ENCODE results near the gene ETV5.

The ETV5 gene

GRCh38 chr3:186090901-186091300 lies 18.0 kb downstream of the ETV5 start:
- no peak for FAIRE-seq
- DNase-seq (ENCODE audit: insufficient read length, low spot score) = no peak
- TF ChIP-seq POU2F2 (IDR thresholded peaks at IDR 0.05; ENCODE audit: low read depth, low read length) (no peak), POLR2AphosphoS5 (IDR thresholded peaks at IDR 0.05; ENCODE audit: low read depth, low read length) (no peak), TAF1 (IDR thresholded peaks at IDR 0.05; ENCODE audit: low read depth, low read length) (no peak), PAX5 (IDR thresholded peaks at IDR 0.05; ENCODE audit: insufficient read depth, low read length, severe bottlenecking) (no peak), POLR2A (IDR thresholded peaks at IDR 0.05; ENCODE audit: low read depth, low read length) (no peak), SPI1 (IDR thresholded peaks at IDR 0.05; ENCODE audit: low read depth, low read length) (no peak)

- no peak for FAIRE-seq
- DNase-seq (ENCODE audit: insufficient read length, low spot score) = no peak
- TF ChIP-seq PAX5 (IDR thresholded peaks at IDR 0.05; ENCODE audit: insufficient read depth, low read length, severe bottlenecking) (no peak), TAF1 (IDR thresholded peaks at IDR 0.05; ENCODE audit: low read depth, low read length) (no peak), SPI1 (IDR thresholded peaks at IDR 0.05; ENCODE audit: low read depth, low read length) (no peak), POLR2A (IDR thresholded peaks at IDR 0.05; ENCODE audit: low read depth, low read length) (no peak), POLR2AphosphoS5 (IDR thresholded peaks at IDR 0.05; ENCODE audit: low read depth, low read length) (no peak), POU2F2 (IDR thresholded peaks at IDR 0.05; ENCODE audit: low read depth, low read length) (no peak)
Observed at GRCh38 chr3:186088335-186088734, 20.6 kb downstream of the ETV5 start.

- FAIRE-seq = no peak
- TF ChIP-seq SPI1 (IDR thresholded peaks at IDR 0.05; ENCODE audit: low read depth, low read length) (no peak), PAX5 (IDR thresholded peaks at IDR 0.05; ENCODE audit: insufficient read depth, low read length, severe bottlenecking) (no peak), POU2F2 (IDR thresholded peaks at IDR 0.05; ENCODE audit: low read depth, low read length) (no peak), POLR2AphosphoS5 (IDR thresholded peaks at IDR 0.05; ENCODE audit: low read depth, low read length) (no peak), POLR2A (IDR thresholded peaks at IDR 0.05; ENCODE audit: low read depth, low read length) (no peak), TAF1 (IDR thresholded peaks at IDR 0.05; ENCODE audit: low read depth, low read length) (no peak)
- no peak for DNase-seq (ENCODE audit: insufficient read length, low spot score)
Observed at GRCh38 chr3:186084264-186084663, 24.6 kb downstream of the ETV5 start.

- TF ChIP-seq TAF1 (IDR thresholded peaks at IDR 0.05; ENCODE audit: low read depth, low read length) = no peak
- TF ChIP-seq POU2F2 (IDR thresholded peaks at IDR 0.05; ENCODE audit: low read depth, low read length) = no peak
- TF ChIP-seq SPI1 (IDR thresholded peaks at IDR 0.05; ENCODE audit: low read depth, low read length) = no peak
- no peak for TF ChIP-seq POLR2AphosphoS5 (IDR thresholded peaks at IDR 0.05; ENCODE audit: low read depth, low read length)
- no peak for TF ChIP-seq POLR2A (IDR thresholded peaks at IDR 0.05; ENCODE audit: low read depth, low read length)
- TF ChIP-seq PAX5 (IDR thresholded peaks at IDR 0.05; ENCODE audit: insufficient read depth, low read length, severe bottlenecking) = no peak
- FAIRE-seq = no peak
- DNase-seq (ENCODE audit: insufficient read length, low spot score) = no peak
Observed at GRCh38 chr3:186083746-186084145, 25.1 kb downstream of the ETV5 start.

GRCh38 chr3:186082150-186082549 lies 26.7 kb downstream of the ETV5 start:
- no peak for DNase-seq (ENCODE audit: insufficient read length, low spot score)
- TF ChIP-seq POLR2A (IDR thresholded peaks at IDR 0.05; ENCODE audit: low read depth, low read length) (no peak), PAX5 (IDR thresholded peaks at IDR 0.05; ENCODE audit: insufficient read depth, low read length, severe bottlenecking) (no peak), SPI1 (IDR thresholded peaks at IDR 0.05; ENCODE audit: low read depth, low read length) (no peak)
- no peak for FAIRE-seq

- TF ChIP-seq PAX5 (IDR thresholded peaks at IDR 0.05; ENCODE audit: insufficient read depth, low read length, severe bottlenecking) = no peak
- no peak for TF ChIP-seq POU2F2 (IDR thresholded peaks at IDR 0.05; ENCODE audit: low read depth, low read length)
- no peak for TF ChIP-seq POLR2AphosphoS5 (IDR thresholded peaks at IDR 0.05; ENCODE audit: low read depth, low read length)
- TF ChIP-seq SPI1 (IDR thresholded peaks at IDR 0.05; ENCODE audit: low read depth, low read length) = no peak
- TF ChIP-seq POLR2A (IDR thresholded peaks at IDR 0.05; ENCODE audit: low read depth, low read length) = no peak
- no peak for TF ChIP-seq TAF1 (IDR thresholded peaks at IDR 0.05; ENCODE audit: low read depth, low read length)
- DNase-seq (ENCODE audit: insufficient read length, low spot score) (no peak), FAIRE-seq (no peak)
Observed at GRCh38 chr3:186081678-186082077, 27.2 kb downstream of the ETV5 start.

GRCh38 chr3:186080849-186081438 lies 27.9 kb downstream of the ETV5 start:
- TF ChIP-seq SPI1 (IDR thresholded peaks at IDR 0.05; ENCODE audit: low read depth, low read length) = no peak
- no peak for FAIRE-seq
- no peak for DNase-seq (ENCODE audit: insufficient read length, low spot score)

- TF ChIP-seq PAX5 (IDR thresholded peaks at IDR 0.05; ENCODE audit: insufficient read depth, low read length, severe bottlenecking) (no peak), TAF1 (IDR thresholded peaks at IDR 0.05; ENCODE audit: low read depth, low read length) (no peak), SPI1 (IDR thresholded peaks at IDR 0.05; ENCODE audit: low read depth, low read length) (no peak), POU2F2 (IDR thresholded peaks at IDR 0.05; ENCODE audit: low read depth, low read length) (no peak), POLR2A (IDR thresholded peaks at IDR 0.05; ENCODE audit: low read depth, low read length) (no peak), POLR2AphosphoS5 (IDR thresholded peaks at IDR 0.05; ENCODE audit: low read depth, low read length) (no peak)
- FAIRE-seq (no peak), DNase-seq (ENCODE audit: insufficient read length, low spot score) (no peak)
Observed at GRCh38 chr3:186079925-186080324, 29.0 kb downstream of the ETV5 start.

GRCh38 chr3:186077466-186077865 lies 31.4 kb downstream of the ETV5 start:
- no peak for TF ChIP-seq POLR2AphosphoS5 (IDR thresholded peaks at IDR 0.05; ENCODE audit: low read depth, low read length)
- no peak for TF ChIP-seq POU2F2 (IDR thresholded peaks at IDR 0.05; ENCODE audit: low read depth, low read length)
- no peak for TF ChIP-seq PAX5 (IDR thresholded peaks at IDR 0.05; ENCODE audit: insufficient read depth, low read length, severe bottlenecking)
- TF ChIP-seq TAF1 (IDR thresholded peaks at IDR 0.05; ENCODE audit: low read depth, low read length) = no peak
- no peak for TF ChIP-seq SPI1 (IDR thresholded peaks at IDR 0.05; ENCODE audit: low read depth, low read length)
- no peak for TF ChIP-seq POLR2A (IDR thresholded peaks at IDR 0.05; ENCODE audit: low read depth, low read length)
- no peak for DNase-seq (ENCODE audit: insufficient read length, low spot score)
- FAIRE-seq = no peak

GRCh38 chr3:186075931-186076567 lies 32.8 kb downstream of the ETV5 start:
- TF ChIP-seq TAF1 (IDR thresholded peaks at IDR 0.05; ENCODE audit: low read depth, low read length) (no peak), SPI1 (IDR thresholded peaks at IDR 0.05; ENCODE audit: low read depth, low read length) (no peak)
- no peak for FAIRE-seq
- DNase-seq (ENCODE audit: insufficient read length, low spot score) = no peak
